Right lobe of liver (tissue), 6 donors: ENCODE data around the gene BTBD6. TPM values are rescaled to one million over a fixed set of nuclear protein-coding genes. Genes with fewer than 3 reads are reported as not detected.

ENCODE experiments used
- ATAC-seq, 4 donors: fragments of 200-7000 bp; cut with Tn5 transposase; one replicate each; pipeline ENCODE4 v1.9.1; 2020; ENCODE audit warnings: mild to moderate bottlenecking in 4 of 4, moderate library complexity in 4 of 4
- DNase-seq, 3 donors: peaks; one replicate each; pipeline ENCODE4 v3.0.0-alpha.2; 2020
- H3K27ac ChIP-seq, 3 donors: fragments of 200-600 bp; one replicate each; pipeline ENCODE4 v1.8.0; 2022
- H3K27me3 ChIP-seq, 2 donors: fragments of 200-600 bp; one replicate each; pipeline ENCODE4 v1.8.0; 2022
- H3K36me3 ChIP-seq, 4 donors: fragments of 200-600 bp; sonication (generic) in 1 of 4; one replicate each; pipeline versions ENCODE4 v1.5.1 to v1.8.0; 2017 to 2022; ENCODE audit warnings: control low read depth in 1 of 4
- H3K4me1 ChIP-seq, 4 donors: fragments of 200-600 bp; sonication (generic) in 1 of 4; one replicate each; pipeline versions ENCODE4 v1.5.1 to v1.8.0; 2017 to 2022; ENCODE audit warnings: control low read depth in 1 of 4
- H3K4me3 ChIP-seq, 3 donors: fragments of 200-600 bp; one replicate each; pipeline ENCODE4 v1.8.0; 2022
- H3K9me3 ChIP-seq, 4 donors: fragments of 200-600 bp; sonication (generic) in 1 of 4; one replicate each; pipeline versions ENCODE4 v1.5.1 to v1.8.0; 2017 to 2022; ENCODE audit warnings: control low read depth in 1 of 4
- POLR2A ChIP-seq: fragments of 450-650 bp; IDR thresholded peaks from one replicate; pipeline ENCODE4 v1.6.1; 2017; ENCODE audit warnings: antibody characterized with exemption, mild to moderate bottlenecking
- WGBS: methylation state at CpG from one replicate; pipeline ENCODE4 v1.1.6; 2018; ENCODE audit warnings: low coverage, low lambda C conversion rate; ENCODE audit not compliant: insufficient coverage; ENCODE audit errors: missing lambda C conversion rate; 5-methylcytosine and 5-hydroxymethylcytosine counted together
- intact Hi-C, 2 donors: fragments of 100-400 bp; cut with DNase I; formaldehyde crosslinking; loops; one replicate each; pipeline versions ENCODE4 v1.11.2 to v1.14.1; 2022
- total RNA-seq, 6 experiments: library from RNA; depleted of rRNA in 2 of 6; stranded (reverse); fragments of >200 nt in 2 of 6; fragmentation: NEBNext Ultra II Directional in 3 of 6; extraction: Animal tissue kit (Norgen Biotek cat#: 25700) in 3 of 6; gene quantifications; one replicate each; pipeline versions ENCODE4 v1.1.0 to v1.2.4, GENCODE V29; 2016 to 2023
- TF ChIP-seq, protein P1 (sequence below), 4 donors: fragments of 200-600 bp in 3 of 4; fragments of 450-650 bp in 1 of 4; IDR thresholded peaks; one replicate each; pipeline versions ENCODE4 v1.5.1 to v1.8.0; 2016 to 2022; ENCODE audit warnings: antibody characterized with exemption in 4 of 4, mild to moderate bottlenecking in 2 of 4
- donor health status: DM: no; HTN: yes; CAD: no.
- donor health status: DM: no; HTN: no; CAD: no.
- donor health status: DM: no; HTN: no; CAD: no.
- donor health status: DM: no; HTN: yes; CAD: no.
- donor health status: DM: no; HTN: yes; CAD: no.

BTBD6 gene
- total RNA-seq, 6 experiments from 2014 or later: 16.5 to 25.0 (median 17.7) TPM

DNA sequence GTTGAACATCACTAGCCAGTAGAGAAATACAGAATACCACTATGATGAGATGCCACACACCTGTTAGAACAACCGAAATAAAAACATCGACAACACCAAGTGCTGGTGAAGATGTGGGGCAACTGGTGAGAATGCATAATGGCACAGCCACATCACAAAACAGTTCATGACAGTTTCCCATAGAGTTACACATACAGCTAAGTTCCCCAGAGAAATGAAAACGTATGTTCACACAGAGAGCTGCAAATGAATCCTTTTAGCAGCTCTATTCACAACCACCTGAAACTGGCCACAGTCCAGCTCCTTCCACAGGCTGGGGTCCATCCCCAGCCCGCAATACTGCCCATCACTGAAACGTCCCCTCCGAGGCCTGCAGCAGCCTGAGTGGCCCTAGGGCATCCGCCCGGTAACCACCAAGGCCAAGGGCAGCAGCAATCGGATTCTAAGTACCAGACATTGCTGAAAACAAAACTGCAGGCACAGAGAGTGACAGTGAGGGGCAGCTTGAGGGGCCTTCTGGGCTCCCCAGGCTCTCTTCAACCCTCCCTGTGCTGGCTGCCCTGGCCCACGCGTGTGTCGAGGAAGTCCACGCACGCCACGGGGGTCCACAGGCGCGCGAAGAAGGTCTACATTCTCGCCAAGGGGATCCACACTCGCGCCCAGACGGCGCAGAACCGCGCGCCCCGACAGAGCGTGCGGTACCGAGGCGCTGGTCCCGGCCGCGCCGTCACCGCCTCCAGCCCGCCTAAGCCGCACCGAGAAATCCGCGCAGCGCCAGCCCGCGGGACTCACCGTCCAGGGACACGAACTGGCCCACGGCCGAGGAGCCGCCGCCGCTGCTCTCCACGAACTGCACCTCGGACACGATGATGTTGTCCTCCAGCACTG lies 51.6 kb downstream of the BTBD6 start:
- TF ChIP-seq POLR2A: no peak
- TF ChIP-seq, protein P1, sequence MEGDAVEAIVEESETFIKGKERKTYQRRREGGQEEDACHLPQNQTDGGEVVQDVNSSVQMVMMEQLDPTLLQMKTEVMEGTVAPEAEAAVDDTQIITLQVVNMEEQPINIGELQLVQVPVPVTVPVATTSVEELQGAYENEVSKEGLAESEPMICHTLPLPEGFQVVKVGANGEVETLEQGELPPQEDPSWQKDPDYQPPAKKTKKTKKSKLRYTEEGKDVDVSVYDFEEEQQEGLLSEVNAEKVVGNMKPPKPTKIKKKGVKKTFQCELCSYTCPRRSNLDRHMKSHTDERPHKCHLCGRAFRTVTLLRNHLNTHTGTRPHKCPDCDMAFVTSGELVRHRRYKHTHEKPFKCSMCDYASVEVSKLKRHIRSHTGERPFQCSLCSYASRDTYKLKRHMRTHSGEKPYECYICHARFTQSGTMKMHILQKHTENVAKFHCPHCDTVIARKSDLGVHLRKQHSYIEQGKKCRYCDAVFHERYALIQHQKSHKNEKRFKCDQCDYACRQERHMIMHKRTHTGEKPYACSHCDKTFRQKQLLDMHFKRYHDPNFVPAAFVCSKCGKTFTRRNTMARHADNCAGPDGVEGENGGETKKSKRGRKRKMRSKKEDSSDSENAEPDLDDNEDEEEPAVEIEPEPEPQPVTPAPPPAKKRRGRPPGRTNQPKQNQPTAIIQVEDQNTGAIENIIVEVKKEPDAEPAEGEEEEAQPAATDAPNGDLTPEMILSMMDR (IDR thresholded peaks at IDR 0.05): no peak
- intact Hi-C loops: no loop called here
- peaks cover 0 to 17% (median 7%) of the 10 kb centered on the region in 4 donors for H3K4me1 ChIP-seq
- peak overlapping the region; percentile 55 to 96 (median 77) for H3K4me3 ChIP-seq
- WGBS: 29% methylated on average over 5 of the region's 54 CpGs
- H3K27ac ChIP-seq: peak overlapping the region; percentile 36 to 89 (median 80)
- H3K27me3 ChIP-seq: no peaks in the 10 kb centered on the region
- no peaks in the 10 kb centered on the region for H3K9me3 ChIP-seq
- ATAC-seq: peak in 1 of 4 donors; percentile 0
- no peaks in the 10 kb centered on the region for H3K36me3 ChIP-seq
- DNase-seq: peak in 1 of 3 donors; percentile 62

Other genes with a start within 250 kb of the BTBD6 start
- gene CDCA4, start 227.4 kb upstream of the BTBD6 start, total RNA-seq: 1 to 10 TPM in 5 of 6 experiments, under 1 TPM in 1; 0.90 to 3.5 (median 1.7) TPM
- under 1 TPM; 0.11 to 0.84 (median 0.39) TPM for gene GPR132, start 183.1 kb upstream of the BTBD6 start, total RNA-seq
- 1 to 10 TPM; 1.1 to 3.5 (median 1.2) TPM for gene JAG2, start 79.8 kb upstream of the BTBD6 start, total RNA-seq
- gene NUDT14, start 67.2 kb upstream of the BTBD6 start, total RNA-seq: 10 to 100 TPM in 5 of 6 experiments, 1 to 10 TPM in 1; 9.0 to 27.4 (median 11.4) TPM
- 10 to 100 TPM; 13.1 to 17.8 (median 16.2) TPM for gene BRF1, start 52.5 kb downstream of the BTBD6 start, total RNA-seq
- 10 to 100 TPM; 19.8 to 26.7 (median 21.5) TPM for gene PACS2, start 66.2 kb downstream of the BTBD6 start, total RNA-seq
- gene TEX22, start 150.0 kb downstream of the BTBD6 start, total RNA-seq: under 1 TPM in 3 of 6 experiments, not detected in 3; 0.07 to 0.44 (median 0.35) TPM
- gene MTA1, start 171.3 kb downstream of the BTBD6 start, total RNA-seq: 10 to 100 TPM; 18.6 to 45.1 (median 29.2) TPM
- 10 to 100 TPM; 11.2 to 50.0 (median 27.5) TPM for gene CRIP2, start 226.3 kb downstream of the BTBD6 start, total RNA-seq
- gene CRIP1, start 238.4 kb downstream of the BTBD6 start, total RNA-seq: 1 to 10 TPM in 5 of 6 experiments, under 1 TPM in 1; 0.79 to 5.4 (median 2.7) TPM
- gene TEDC1, start 242.7 kb downstream of the BTBD6 start, total RNA-seq: 1 to 10 TPM; 2.2 to 8.1 (median 3.9) TPM